ENCODE results near the gene FGFBP2. TPM values are rescaled to one million over a fixed set of nuclear protein-coding genes. Genes with fewer than 3 reads are reported as not detected.

The FGFBP2 gene
- total RNA-seq, 1 donor = 0.36 TPM

DNA sequence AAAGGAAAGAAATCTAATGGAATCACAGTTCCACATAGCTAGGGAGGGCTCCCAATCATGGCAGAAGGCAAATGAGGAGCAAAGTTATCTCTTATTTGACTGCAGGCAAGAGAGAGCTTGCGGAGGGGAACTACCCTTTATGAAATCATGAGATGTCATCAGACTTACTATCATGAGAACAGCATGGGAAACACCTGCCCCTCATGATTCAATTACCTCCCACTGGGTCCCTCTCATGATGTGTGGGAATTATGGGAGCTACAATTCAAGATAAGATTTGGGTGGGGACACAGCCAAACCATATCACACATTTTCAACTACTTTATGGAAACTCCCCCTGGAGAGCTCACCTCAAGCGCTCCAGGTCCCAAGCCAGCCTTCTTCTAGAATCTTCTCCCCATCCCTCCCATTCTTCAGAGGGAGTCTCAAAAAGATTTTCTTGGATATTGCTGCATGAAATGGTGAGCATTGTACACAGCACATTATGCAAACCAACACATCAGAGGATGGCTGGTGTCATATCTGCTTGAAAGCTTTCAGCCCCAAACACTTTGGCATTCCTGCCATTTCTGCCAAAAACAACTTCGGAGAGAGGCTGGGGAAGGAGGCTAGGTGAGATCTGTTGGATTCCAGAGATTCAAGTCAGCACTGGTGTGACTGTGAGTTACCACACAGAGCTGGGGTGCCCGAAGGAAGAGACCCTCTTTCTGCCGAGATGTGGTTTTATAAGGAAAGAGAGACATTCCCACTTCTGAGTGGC lies 31.3 kb downstream of the FGFBP2 start:
- H3K9me3 ChIP-seq (ENCODE audit: low read depth, low read length) = no peaks in the 10 kb centered on the region
- H3K27me3 ChIP-seq (ENCODE audit: insufficient read depth, low read length) = peaks cover 12% of the 10 kb centered on the region
- no peak overlapping the region for H3K4me2 ChIP-seq (ENCODE audit: insufficient read depth, low read length)
- TF ChIP-seq, protein P1, sequence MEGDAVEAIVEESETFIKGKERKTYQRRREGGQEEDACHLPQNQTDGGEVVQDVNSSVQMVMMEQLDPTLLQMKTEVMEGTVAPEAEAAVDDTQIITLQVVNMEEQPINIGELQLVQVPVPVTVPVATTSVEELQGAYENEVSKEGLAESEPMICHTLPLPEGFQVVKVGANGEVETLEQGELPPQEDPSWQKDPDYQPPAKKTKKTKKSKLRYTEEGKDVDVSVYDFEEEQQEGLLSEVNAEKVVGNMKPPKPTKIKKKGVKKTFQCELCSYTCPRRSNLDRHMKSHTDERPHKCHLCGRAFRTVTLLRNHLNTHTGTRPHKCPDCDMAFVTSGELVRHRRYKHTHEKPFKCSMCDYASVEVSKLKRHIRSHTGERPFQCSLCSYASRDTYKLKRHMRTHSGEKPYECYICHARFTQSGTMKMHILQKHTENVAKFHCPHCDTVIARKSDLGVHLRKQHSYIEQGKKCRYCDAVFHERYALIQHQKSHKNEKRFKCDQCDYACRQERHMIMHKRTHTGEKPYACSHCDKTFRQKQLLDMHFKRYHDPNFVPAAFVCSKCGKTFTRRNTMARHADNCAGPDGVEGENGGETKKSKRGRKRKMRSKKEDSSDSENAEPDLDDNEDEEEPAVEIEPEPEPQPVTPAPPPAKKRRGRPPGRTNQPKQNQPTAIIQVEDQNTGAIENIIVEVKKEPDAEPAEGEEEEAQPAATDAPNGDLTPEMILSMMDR (IDR thresholded peaks at IDR 0.05; ENCODE audit: extremely low read depth, low read depth, low read length) = no peak
- no peak overlapping the region for H2AFZ ChIP-seq (ENCODE audit: low read length)
- H3K79me2 ChIP-seq (ENCODE audit: insufficient read depth, low read length) = no peaks in the 10 kb centered on the region
- H3K27ac ChIP-seq (ENCODE audit: low read depth, low read length) = no peak overlapping the region
- no peaks in the 10 kb centered on the region for H3K4me1 ChIP-seq (ENCODE audit: insufficient read depth, low read length)
- H4K20me1 ChIP-seq (ENCODE audit: insufficient read depth, low read length) = no peaks in the 10 kb centered on the region
- H3K36me3 ChIP-seq (ENCODE audit: insufficient read depth, low read length) = no peaks in the 10 kb centered on the region
- DNase-seq (ENCODE audit: insufficient read length, low spot score, missing footprints) = no peak
- no peak overlapping the region for H3K4me3 ChIP-seq (ENCODE audit: insufficient read depth, low read length)

DNA sequence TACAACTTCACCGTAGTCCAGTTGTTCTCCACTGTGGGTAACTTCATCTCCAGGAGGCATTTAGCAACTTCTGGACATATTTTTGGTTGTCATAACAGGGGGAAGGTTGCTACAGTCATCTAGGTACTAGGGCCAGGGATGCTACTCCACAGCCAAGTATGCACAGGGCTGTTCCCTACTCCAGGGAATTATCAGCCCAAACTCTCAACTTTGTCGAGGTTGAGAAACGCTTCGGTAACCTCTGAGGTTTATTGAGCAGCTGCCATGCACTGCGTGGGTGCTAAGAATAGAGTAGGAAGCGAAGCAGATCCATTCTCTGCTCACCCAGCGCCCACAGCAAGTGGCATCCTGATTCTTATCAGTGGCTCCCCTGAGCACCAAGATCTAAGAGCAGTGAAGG lies 32.7 kb downstream of the FGFBP2 start:
- no peak overlapping the region for H3K27ac ChIP-seq (ENCODE audit: low read depth, low read length)
- no peaks in the 10 kb centered on the region for H4K20me1 ChIP-seq (ENCODE audit: insufficient read depth, low read length)
- H2AFZ ChIP-seq (ENCODE audit: low read length) = no peak overlapping the region
- TF ChIP-seq, protein P1 (IDR thresholded peaks at IDR 0.05; ENCODE audit: extremely low read depth, low read depth, low read length) = no peak
- H3K9me3 ChIP-seq (ENCODE audit: low read depth, low read length) = no peaks in the 10 kb centered on the region
- H3K79me2 ChIP-seq (ENCODE audit: insufficient read depth, low read length) = no peaks in the 10 kb centered on the region
- H3K4me3 ChIP-seq (ENCODE audit: insufficient read depth, low read length) = no peak overlapping the region
- H3K4me1 ChIP-seq (ENCODE audit: insufficient read depth, low read length) = no peaks in the 10 kb centered on the region
- H3K27me3 ChIP-seq (ENCODE audit: insufficient read depth, low read length) = peaks cover 11% of the 10 kb centered on the region
- no peak overlapping the region for H3K4me2 ChIP-seq (ENCODE audit: insufficient read depth, low read length)
- H3K36me3 ChIP-seq (ENCODE audit: insufficient read depth, low read length) = no peaks in the 10 kb centered on the region
- DNase-seq (ENCODE audit: insufficient read length, low spot score, missing footprints) = no peak

DNA sequence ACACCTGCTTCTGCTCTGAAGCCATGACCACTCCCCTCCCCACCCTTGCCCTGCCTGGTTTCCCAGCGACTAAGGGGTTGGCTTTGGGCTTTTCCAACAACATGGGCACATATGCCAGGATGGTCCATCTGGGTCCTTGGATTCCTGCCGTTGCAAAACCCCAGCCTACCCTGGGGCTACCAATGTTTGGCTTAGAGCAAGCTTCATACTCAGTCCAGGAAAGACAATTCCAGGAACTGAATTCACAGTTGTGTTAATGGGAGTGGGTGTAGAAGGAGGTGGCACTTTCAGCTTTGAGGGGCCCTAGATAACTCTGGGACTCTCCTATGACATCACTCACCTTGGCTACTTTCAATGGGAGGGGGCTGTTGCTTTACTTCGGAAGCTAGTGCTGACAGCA lies 33.4 kb downstream of the FGFBP2 start:
- Histone ChIP-seq H3K79me2 (ENCODE audit: insufficient read depth, low read length) (no peaks in the 10 kb centered on the region), H3K4me3 (ENCODE audit: insufficient read depth, low read length) (no peak overlapping the region), H3K4me1 (ENCODE audit: insufficient read depth, low read length) (no peaks in the 10 kb centered on the region), H3K4me2 (ENCODE audit: insufficient read depth, low read length) (no peak overlapping the region), H3K9me3 (ENCODE audit: low read depth, low read length) (no peaks in the 10 kb centered on the region), H3K36me3 (ENCODE audit: insufficient read depth, low read length) (no peaks in the 10 kb centered on the region), H3K27me3 (ENCODE audit: insufficient read depth, low read length) (peaks cover 11% of the 10 kb centered on the region), H3K27ac (ENCODE audit: low read depth, low read length) (no peak overlapping the region), H4K20me1 (ENCODE audit: insufficient read depth, low read length) (no peaks in the 10 kb centered on the region), H2AFZ (ENCODE audit: low read length) (no peak overlapping the region)
- DNase-seq (ENCODE audit: insufficient read length, low spot score, missing footprints) = no peak
- TF ChIP-seq, protein P1 (IDR thresholded peaks at IDR 0.05; ENCODE audit: extremely low read depth, low read depth, low read length) = no peak

DNA sequence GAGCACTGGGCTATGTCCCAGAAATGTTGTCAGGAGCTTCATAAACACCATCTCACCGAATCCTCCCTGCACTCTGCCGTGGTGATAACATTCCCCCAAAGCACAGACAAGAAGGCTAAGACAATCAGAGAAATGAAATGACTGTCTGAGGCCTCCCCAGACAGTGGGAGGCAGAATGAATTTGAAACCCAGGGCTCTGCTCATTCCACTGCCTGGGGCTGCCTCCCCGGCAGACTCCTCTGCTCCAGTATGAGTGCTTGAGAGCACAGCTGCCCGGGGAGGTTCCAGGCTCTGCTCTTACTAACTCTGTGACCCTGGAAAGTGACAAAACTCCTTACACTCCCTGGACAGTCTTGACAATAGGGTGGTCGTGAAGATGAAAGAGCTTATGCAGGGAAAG lies 34.1 kb downstream of the FGFBP2 start:
- no peaks in the 10 kb centered on the region for H3K36me3 ChIP-seq (ENCODE audit: insufficient read depth, low read length)
- no peaks in the 10 kb centered on the region for H4K20me1 ChIP-seq (ENCODE audit: insufficient read depth, low read length)
- H3K4me1 ChIP-seq (ENCODE audit: insufficient read depth, low read length) = no peaks in the 10 kb centered on the region
- no peak overlapping the region for H3K27ac ChIP-seq (ENCODE audit: low read depth, low read length)
- no peak for DNase-seq (ENCODE audit: insufficient read length, low spot score, missing footprints)
- no peak overlapping the region for H3K4me2 ChIP-seq (ENCODE audit: insufficient read depth, low read length)
- no peaks in the 10 kb centered on the region for H3K9me3 ChIP-seq (ENCODE audit: low read depth, low read length)
- TF ChIP-seq, protein P1 (IDR thresholded peaks at IDR 0.05; ENCODE audit: extremely low read depth, low read depth, low read length) = no peak
- H2AFZ ChIP-seq (ENCODE audit: low read length) = no peak overlapping the region
- peaks cover 11% of the 10 kb centered on the region for H3K27me3 ChIP-seq (ENCODE audit: insufficient read depth, low read length)
- no peak overlapping the region for H3K4me3 ChIP-seq (ENCODE audit: insufficient read depth, low read length)
- no peaks in the 10 kb centered on the region for H3K79me2 ChIP-seq (ENCODE audit: insufficient read depth, low read length)

Measured in osteoblast (primary cell).